Natural killer cell (primary cell): ENCODE measurements around the gene SLC12A5. TPM values are rescaled to one million over a fixed set of nuclear protein-coding genes. Genes with fewer than 3 reads are reported as not detected.
A peak's percentile ranks its signal among the peaks of the same experiment; 100 is the strongest.

Experiments
- ATAC-seq, 3 donors: fragments of 150-1000 bp in 2 of 3; fragments of 200-7000 bp in 1 of 3; cut with Tn5 transposase; 1 replicate in 1 of 3; 2 replicates in 2 of 3; pipeline ENCODE4 v1.10.0; 2021; ENCODE audit warnings: mild to moderate bottlenecking in 2 of 3, moderate library complexity in 2 of 3
- DNase-seq, 2 donors: peaks; one replicate each; pipeline versions ENCODE4 v3.0.0 to v3.0.0-alpha.2; 2013 to 2021; ENCODE audit warnings: mixed read lengths in 1 of 2
- H3K27ac ChIP-seq: one replicate; pipeline ENCODE4 v1.5.1; 2013; ENCODE audit warnings: mild to moderate bottlenecking, low read length
- H3K27me3 ChIP-seq: one replicate; pipeline ENCODE4 v1.6.1; 2013; ENCODE audit warnings: low read length; ENCODE audit not compliant: control insufficient read depth, insufficient read depth
- H3K36me3 ChIP-seq: one replicate; pipeline ENCODE4 v1.6.1; 2013; ENCODE audit warnings: low read length; ENCODE audit not compliant: control insufficient read depth, insufficient read depth
- H3K4me1 ChIP-seq: one replicate; pipeline ENCODE4 v1.6.1; 2013; ENCODE audit warnings: low read length; ENCODE audit not compliant: control insufficient read depth, insufficient read depth
- H3K4me3 ChIP-seq: one replicate; pipeline ENCODE4 v1.5.1; 2013; ENCODE audit warnings: low read length
- H3K9me3 ChIP-seq: one replicate; pipeline ENCODE4 v1.6.1; 2013; ENCODE audit warnings: low read length; ENCODE audit not compliant: control insufficient read depth, insufficient read depth
- H3K27ac Mint-ChIP-seq, 2 donors: one replicate each; pipeline ENCODE4 v1.8.0; 2022; ENCODE audit warnings: mild to moderate bottlenecking in 2 of 2, mixed read lengths in 2 of 2, moderate library complexity in 1 of 2
- H3K27me3 Mint-ChIP-seq, 2 donors: one replicate each; pipeline ENCODE4 v1.8.0; 2022; ENCODE audit warnings: low read depth in 2 of 2, mixed read lengths in 2 of 2
- H3K36me3 Mint-ChIP-seq: one replicate; pipeline ENCODE4 v1.8.0; 2022; ENCODE audit warnings: mixed read lengths
- H3K4me1 Mint-ChIP-seq, 2 donors: one replicate each; pipeline ENCODE4 v1.8.0; 2022; ENCODE audit warnings: mixed read lengths in 2 of 2
- H3K4me3 Mint-ChIP-seq: one replicate; pipeline ENCODE4 v1.8.0; 2022; ENCODE audit warnings: mild to moderate bottlenecking, moderate library complexity, mixed read lengths
- H3K9me3 Mint-ChIP-seq, 2 donors: one replicate each; pipeline ENCODE4 v1.8.0; 2022; ENCODE audit warnings: mixed read lengths in 2 of 2
- WGBS: methylation state at CpG from one replicate; pipeline ENCODE4 v1.1.7; 2013; ENCODE audit warnings: missing lambda C conversion rate; ENCODE audit not compliant: insufficient coverage; 5-methylcytosine and 5-hydroxymethylcytosine counted together
- intact Hi-C: fragments of 100-400 bp; cut with micrococcal nuclease; formaldehyde crosslinking; loops from one replicate; pipeline ENCODE4 v1.14.2; 2022
- total RNA-seq, 4 donors: library from RNA; stranded (reverse); fragments of 120-200 nt in 1 of 4; gene quantifications; one replicate each; pipeline versions ENCODE4 v1.2.3 to v1.2.4, GENCODE V29; 2013 to 2022
- TF ChIP-seq, protein P1 (sequence below): fragments of 200-600 bp; IDR thresholded peaks from one replicate; pipeline ENCODE4 v1.8.0; 2022; ENCODE audit warnings: antibody characterized with exemption

SLC12A5 gene
- total RNA-seq, 3 donors from 2014 or later (not counting 1 experiment from before 2014, with no cell fraction given) = 0.85 TPM; not detected in 2

DNA sequence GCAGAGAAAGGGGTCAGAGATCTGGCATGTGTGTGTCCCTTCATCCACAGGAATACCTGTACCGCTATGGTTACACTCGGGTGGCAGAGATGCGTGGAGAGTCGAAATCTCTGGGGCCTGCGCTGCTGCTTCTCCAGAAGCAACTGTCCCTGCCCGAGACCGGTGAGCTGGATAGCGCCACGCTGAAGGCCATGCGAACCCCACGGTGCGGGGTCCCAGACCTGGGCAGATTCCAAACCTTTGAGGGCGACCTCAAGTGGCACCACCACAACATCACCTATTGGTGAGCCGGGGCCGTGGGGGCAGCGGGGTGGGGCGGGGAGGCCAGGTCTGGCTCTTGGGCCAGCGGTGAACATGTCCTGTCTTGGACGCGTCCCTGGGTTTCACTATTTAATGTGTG is 19.2 kb upstream of the SLC12A5 start:
- peaks cover 44 to 58% of the 10 kb centered on the region in 2 donors for H3K27me3 Mint-ChIP-seq
- ATAC-seq = no peak

GRCh38 chr20:46010491-46011391 is 18.3 kb upstream of the SLC12A5 start:
- Mint-ChIP-seq H3K36me3 (no peaks in the 10 kb centered on the region), H3K27me3 (peaks cover 54 to 64% of the 10 kb centered on the region in 2 donors), H3K4me3 (peak overlapping the region; percentile 85), H3K27ac (peak overlapping the region; percentile 74 to 83), H3K9me3 (no peaks in the 10 kb centered on the region), H3K4me1 (peaks cover 51 to 78% of the 10 kb centered on the region in 2 donors)
- Histone ChIP-seq H3K27ac (no peak overlapping the region), H3K4me3 (no peak overlapping the region), H3K9me3 (peaks cover 11% of the 10 kb centered on the region), H3K36me3 (no peaks in the 10 kb centered on the region), H3K4me1 (peaks cover 82% of the 10 kb centered on the region), H3K27me3 (peaks cover 52% of the 10 kb centered on the region)
- TF ChIP-seq, protein P1, sequence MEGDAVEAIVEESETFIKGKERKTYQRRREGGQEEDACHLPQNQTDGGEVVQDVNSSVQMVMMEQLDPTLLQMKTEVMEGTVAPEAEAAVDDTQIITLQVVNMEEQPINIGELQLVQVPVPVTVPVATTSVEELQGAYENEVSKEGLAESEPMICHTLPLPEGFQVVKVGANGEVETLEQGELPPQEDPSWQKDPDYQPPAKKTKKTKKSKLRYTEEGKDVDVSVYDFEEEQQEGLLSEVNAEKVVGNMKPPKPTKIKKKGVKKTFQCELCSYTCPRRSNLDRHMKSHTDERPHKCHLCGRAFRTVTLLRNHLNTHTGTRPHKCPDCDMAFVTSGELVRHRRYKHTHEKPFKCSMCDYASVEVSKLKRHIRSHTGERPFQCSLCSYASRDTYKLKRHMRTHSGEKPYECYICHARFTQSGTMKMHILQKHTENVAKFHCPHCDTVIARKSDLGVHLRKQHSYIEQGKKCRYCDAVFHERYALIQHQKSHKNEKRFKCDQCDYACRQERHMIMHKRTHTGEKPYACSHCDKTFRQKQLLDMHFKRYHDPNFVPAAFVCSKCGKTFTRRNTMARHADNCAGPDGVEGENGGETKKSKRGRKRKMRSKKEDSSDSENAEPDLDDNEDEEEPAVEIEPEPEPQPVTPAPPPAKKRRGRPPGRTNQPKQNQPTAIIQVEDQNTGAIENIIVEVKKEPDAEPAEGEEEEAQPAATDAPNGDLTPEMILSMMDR = no peak
- 6% methylated on average over 74 of the region's 74 CpGs for WGBS
- intact Hi-C loops = loop anchor here (5.0 kb wide), 1 partner anchor 38 kb away; the partner anchor contains the start of gene ZNF335
- DNase-seq (peak; percentile 58 to 89), ATAC-seq (peak; percentile 57 to 73 (median 71))

More for the DNA sequence above, 19.2 kb upstream of the SLC12A5 start:
- Mint-ChIP-seq H3K36me3 (no peaks in the 10 kb centered on the region), H3K9me3 (no peaks in the 10 kb centered on the region), H3K27ac (peak overlapping the region in 1 of 2 donors; percentile 83), H3K4me3 (no peak overlapping the region), H3K4me1 (peaks cover 60 to 87% of the 10 kb centered on the region in 2 donors)
- DNase-seq = no peak
- Histone ChIP-seq H3K4me1 (peaks cover 91% of the 10 kb centered on the region), H3K36me3 (no peaks in the 10 kb centered on the region), H3K4me3 (no peak overlapping the region), H3K27ac (no peak overlapping the region), H3K27me3 (peaks cover 51% of the 10 kb centered on the region), H3K9me3 (peaks cover 11% of the 10 kb centered on the region)
- intact Hi-C loops = loop anchor here (5.0 kb wide), 1 partner anchor 38 kb away; the partner anchor contains the start of gene ZNF335
- 48% methylated on average over 20 of the region's 20 CpGs for WGBS
- TF ChIP-seq, protein P1 = no peak

DNA sequence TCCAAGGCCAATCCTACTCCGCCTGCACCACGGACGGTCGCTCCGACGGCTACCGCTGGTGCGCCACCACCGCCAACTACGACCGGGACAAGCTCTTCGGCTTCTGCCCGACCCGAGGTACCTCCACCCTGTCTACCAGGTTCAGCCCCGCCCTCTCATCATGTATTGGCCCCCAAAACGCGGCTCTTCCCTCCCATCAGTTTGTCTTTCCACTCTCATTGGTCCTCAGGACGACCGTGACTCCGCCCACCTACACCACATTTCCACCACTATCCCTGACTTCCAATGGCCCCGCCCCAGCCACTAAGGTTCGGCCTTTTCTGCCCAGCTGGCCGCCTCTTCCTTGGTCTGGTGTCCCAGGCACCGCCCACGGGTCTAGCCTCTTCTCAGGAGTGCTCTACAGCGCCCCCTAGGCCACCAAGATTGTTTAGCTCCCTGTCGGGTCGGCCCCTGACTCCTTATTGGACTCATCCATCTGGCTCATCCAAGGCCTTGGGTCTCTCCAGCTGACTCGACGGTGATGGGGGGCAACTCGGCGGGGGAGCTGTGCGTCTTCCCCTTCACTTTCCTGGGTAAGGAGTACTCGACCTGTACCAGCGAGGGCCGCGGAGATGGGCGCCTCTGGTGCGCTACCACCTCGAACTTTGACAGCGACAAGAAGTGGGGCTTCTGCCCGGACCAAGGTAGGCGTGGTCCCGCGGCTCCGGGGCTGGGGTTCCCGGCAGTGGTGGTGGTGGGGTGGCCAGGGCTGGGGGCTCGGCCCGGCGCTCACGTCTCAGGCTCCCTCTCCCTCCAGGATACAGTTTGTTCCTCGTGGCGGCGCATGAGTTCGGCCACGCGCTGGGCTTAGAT is 17.2 kb upstream of the SLC12A5 start:
- Histone ChIP-seq H3K27me3 (peaks cover 52% of the 10 kb centered on the region), H3K4me1 (peaks cover 73% of the 10 kb centered on the region), H3K4me3 (no peak overlapping the region), H3K9me3 (peaks cover 11% of the 10 kb centered on the region), H3K27ac (no peak overlapping the region), H3K36me3 (no peaks in the 10 kb centered on the region)
- 18% methylated on average over 57 of the region's 57 CpGs for WGBS
- Mint-ChIP-seq H3K4me1 (peaks cover 41 to 67% of the 10 kb centered on the region in 2 donors), H3K36me3 (no peaks in the 10 kb centered on the region), H3K27me3 (peaks cover 58 to 67% of the 10 kb centered on the region in 2 donors), H3K9me3 (no peaks in the 10 kb centered on the region), H3K4me3 (peak overlapping the region; percentile 85), H3K27ac (peak overlapping the region; percentile 74 to 83)
- intact Hi-C loops = loop anchor here (5.0 kb wide), 1 partner anchor 40 kb away; the partner anchor contains the start of gene ZNF335
- TF ChIP-seq, protein P1 = peak; percentile 36
- ATAC-seq = peak in 1 of 3 donors; percentile 36
- DNase-seq = peak in 1 of 2 donors; percentile 57
